HepG2 (cell line): ENCODE results near the gene SPSB2. TPM values are rescaled to one million over a fixed set of nuclear protein-coding genes. Genes with fewer than 3 reads are reported as not detected.

Source experiments
- BCL6 ChIP-seq: IDR thresholded peaks from 2 replicates; pipeline ENCODE4 v1.6.1; 2016; ENCODE audit warnings: missing genetic modification reagents, missing compliant biosample characterization
- BRCA1 ChIP-seq: sonication (generic); formaldehyde crosslinking; IDR thresholded peaks from 2 replicates; pipeline ENCODE4 v1.4.0; 2020; ENCODE audit warnings: missing genetic modification reagents
- CEBPG ChIP-seq: IDR thresholded peaks from 2 replicates; pipeline ENCODE4 v1.6.1; 2016
- HOXD1 ChIP-seq: sonication (generic); formaldehyde crosslinking; IDR thresholded peaks from 2 replicates; pipeline ENCODE4 v1.5.0; 2020; ENCODE audit warnings: missing genetic modification reagents
- JUNB ChIP-seq: sonication (generic); formaldehyde crosslinking; IDR thresholded peaks from 2 replicates; pipeline ENCODE4 v1.8.0; 2022; ENCODE audit warnings: missing genetic modification reagents, mild to moderate bottlenecking, borderline replicate concordance
- NFRKB ChIP-seq: fragments of 450-650 bp; IDR thresholded peaks from 2 replicates; pipeline ENCODE4 v1.6.1; 2017
- NKX3-1 ChIP-seq: sonication (generic); formaldehyde crosslinking; IDR thresholded peaks from 2 replicates; pipeline ENCODE4 v1.5.0; 2020; ENCODE audit warnings: missing genetic modification reagents
- PAF1 ChIP-seq: IDR thresholded peaks from 2 replicates; pipeline ENCODE4 v1.6.1; 2016; ENCODE audit warnings: missing genetic modification reagents, missing compliant biosample characterization
- RARG ChIP-seq: sonication (generic); formaldehyde crosslinking; IDR thresholded peaks from 2 replicates; pipeline ENCODE4 v1.4.0; 2020; ENCODE audit warnings: low read depth, mild to moderate bottlenecking, missing genetic modification reagents
- TBP ChIP-seq: sonication (generic); formaldehyde crosslinking; IDR thresholded peaks from 2 replicates; pipeline ENCODE4 v1.5.0; 2020; ENCODE audit warnings: missing genetic modification reagents
- ZFP41 ChIP-seq: sonication (generic); formaldehyde crosslinking; IDR thresholded peaks from 2 replicates; pipeline ENCODE4 v1.4.0; 2020; ENCODE audit warnings: mild to moderate bottlenecking, missing genetic modification reagents, borderline replicate concordance
- ZNF3 ChIP-seq: IDR thresholded peaks from 2 replicates; pipeline ENCODE4 v1.7.0; 2017; ENCODE audit warnings: inconsistent platforms
- ZNF329 ChIP-seq: sonication (generic); formaldehyde crosslinking; IDR thresholded peaks from 2 replicates; pipeline ENCODE4 v1.9.0; 2021; ENCODE audit warnings: low read depth, mild to moderate bottlenecking, missing genetic modification reagents
- ZNF331 ChIP-seq: sonication (generic); formaldehyde crosslinking; IDR thresholded peaks from 2 replicates; pipeline ENCODE4 v1.4.0; 2020; ENCODE audit warnings: missing genetic modification reagents
- ZNF382 ChIP-seq: sonication (generic); formaldehyde crosslinking; IDR thresholded peaks from 2 replicates; pipeline ENCODE4 v1.5.0; 2020; ENCODE audit warnings: missing genetic modification reagents, mild to moderate bottlenecking, borderline replicate concordance
- ZNF460 ChIP-seq: sonication (generic); formaldehyde crosslinking; IDR thresholded peaks from 2 replicates; pipeline ENCODE4 v1.5.1; 2020; ENCODE audit warnings: missing genetic modification reagents, mild to moderate bottlenecking, borderline replicate concordance
- ZNF616 ChIP-seq: sonication (generic); formaldehyde crosslinking; IDR thresholded peaks from 2 replicates; pipeline ENCODE4 v1.5.0; 2020; ENCODE audit warnings: low read depth, mild to moderate bottlenecking, missing genetic modification reagents
- polyA plus RNA-seq, 8 experiments: library from polyadenylated mRNA; depleted of rRNA in 3 of 8; stranded (reverse) in 7 of 8; unstranded in 1 of 8; fragments of >200 nt; fragmentation: Illumina TruSeq in 4 of 8; extraction: Trizol in 4 of 8; gene quantifications; 2 replicates each; pipeline versions ENCODE4 v1.2.1 to v1.2.3, GENCODE V29; 2011 to 2016; ENCODE audit warnings: low read depth in 4 of 8, missing spikeins in 1 of 8, mixed read lengths in 1 of 8; ENCODE audit not compliant: insufficient read depth in 1 of 8
- total RNA-seq, 5 experiments: library from RNA; depleted of rRNA; stranded (reverse); fragments of >200 nt; fragmentation: Illumina TruSeq; extraction: Trizol; gene quantifications; 2 replicates each; pipeline ENCODE4 v1.2.3, GENCODE V29; 2016; ENCODE audit warnings: low read depth in 1 of 5
- TF ChIP-seq, protein P1 (sequence below): sonication (generic); formaldehyde crosslinking; IDR thresholded peaks from 2 replicates; pipeline ENCODE4 v1.5.0; 2020; ENCODE audit warnings: mild to moderate bottlenecking, missing genetic modification reagents
- TF ChIP-seq, protein P2 (sequence below): sonication (generic); formaldehyde crosslinking; IDR thresholded peaks from 2 replicates; pipeline ENCODE4 v1.5.1; 2020; ENCODE audit warnings: mild to moderate bottlenecking, missing genetic modification reagents, borderline replicate concordance
- TF ChIP-seq, protein P3 (sequence below): sonication (generic); formaldehyde crosslinking; IDR thresholded peaks from 2 replicates; pipeline ENCODE4 v1.4.0; 2020; ENCODE audit warnings: mild to moderate bottlenecking, missing genetic modification reagents
- TF ChIP-seq, protein P4 (sequence below): sonication (generic); formaldehyde crosslinking; IDR thresholded peaks from 2 replicates; pipeline ENCODE4 v1.5.0; 2020; ENCODE audit warnings: missing genetic modification reagents
- TF ChIP-seq, protein P5 (sequence below): sonication (generic); formaldehyde crosslinking; IDR thresholded peaks from 2 replicates; pipeline ENCODE4 v1.4.0; 2020; ENCODE audit warnings: missing genetic modification reagents
- TF ChIP-seq, protein P6 (sequence below): sonication (generic); formaldehyde crosslinking; IDR thresholded peaks from 2 replicates; pipeline ENCODE4 v1.5.1; 2020; ENCODE audit warnings: missing genetic modification reagents, mild to moderate bottlenecking, borderline replicate concordance

The SPSB2 gene
- total and polyA plus RNA-seq, 2 of the 13 experiments (the other 11 are each of a cell fraction or from before 2014, with no cell fraction given): 2.0 to 6.2 TPM

DNA sequence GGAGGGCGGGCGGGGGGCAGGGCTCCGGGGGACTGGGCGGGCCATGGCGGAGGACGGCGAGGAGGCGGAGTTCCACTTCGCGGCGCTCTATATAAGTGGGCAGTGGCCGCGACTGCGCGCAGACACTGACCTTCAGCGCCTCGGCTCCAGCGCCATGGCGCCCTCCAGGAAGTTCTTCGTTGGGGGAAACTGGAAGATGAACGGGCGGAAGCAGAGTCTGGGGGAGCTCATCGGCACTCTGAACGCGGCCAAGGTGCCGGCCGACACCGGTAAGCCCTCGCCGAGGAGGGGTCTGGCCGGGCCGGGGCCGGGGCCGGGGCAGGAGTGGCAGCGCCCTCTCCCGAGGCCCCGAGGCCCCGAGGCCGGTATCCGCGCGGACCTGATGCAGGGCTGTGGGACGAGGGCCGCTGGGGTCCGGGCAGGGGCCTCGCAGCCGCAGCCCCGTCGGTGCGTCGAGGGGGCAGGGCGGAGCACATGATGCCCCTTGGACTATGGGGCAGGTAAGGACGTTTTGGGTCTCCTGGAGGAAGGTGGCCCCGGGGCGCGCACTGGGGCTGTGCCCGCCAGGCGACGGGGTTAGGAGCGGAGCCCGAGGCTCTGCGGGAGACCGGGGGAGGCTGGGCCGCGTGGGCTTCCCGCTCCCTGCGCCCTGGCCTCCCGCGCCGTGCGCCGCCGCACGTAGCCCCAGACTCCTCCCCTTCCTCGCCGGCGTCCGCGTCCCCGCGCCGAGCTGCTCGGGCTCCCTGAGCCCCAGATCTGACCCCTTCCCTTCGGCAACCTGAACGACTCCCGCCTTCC lies 5.5 kb downstream of the SPSB2 start, which contains the start of gene TPI1 (continued):
- TF ChIP-seq, protein P1, sequence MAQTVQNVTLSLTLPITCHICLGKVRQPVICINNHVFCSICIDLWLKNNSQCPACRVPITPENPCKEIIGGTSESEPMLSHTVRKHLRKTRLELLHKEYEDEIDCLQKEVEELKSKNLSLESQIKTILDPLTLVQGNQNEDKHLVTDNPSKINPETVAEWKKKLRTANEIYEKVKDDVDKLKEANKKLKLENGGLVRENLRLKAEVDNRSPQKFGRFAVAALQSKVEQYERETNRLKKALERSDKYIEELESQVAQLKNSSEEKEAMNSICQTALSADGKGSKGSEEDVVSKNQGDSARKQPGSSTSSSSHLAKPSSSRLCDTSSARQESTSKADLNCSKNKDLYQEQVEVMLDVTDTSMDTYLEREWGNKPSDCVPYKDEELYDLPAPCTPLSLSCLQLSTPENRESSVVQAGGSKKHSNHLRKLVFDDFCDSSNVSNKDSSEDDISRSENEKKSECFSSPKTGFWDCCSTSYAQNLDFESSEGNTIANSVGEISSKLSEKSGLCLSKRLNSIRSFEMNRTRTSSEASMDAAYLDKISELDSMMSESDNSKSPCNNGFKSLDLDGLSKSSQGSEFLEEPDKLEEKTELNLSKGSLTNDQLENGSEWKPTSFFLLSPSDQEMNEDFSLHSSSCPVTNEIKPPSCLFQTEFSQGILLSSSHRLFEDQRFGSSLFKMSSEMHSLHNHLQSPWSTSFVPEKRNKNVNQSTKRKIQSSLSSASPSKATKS (CRISPR knock-in tag): no peak
- TF ChIP-seq PAF1 (CRISPR knock-in tag) (no peak), ZNF329 (CRISPR knock-in tag) (0 out of 2 replicates have a peak, but pooled peaks have one; percentile 30), HOXD1 (CRISPR knock-in tag) (peak; percentile 64; the same call in 1 of the 2 replicates), ZNF331 (CRISPR knock-in tag) (no peak; the same call in 1 of the 2 replicates), NFRKB (no peak), ZFP41 (CRISPR knock-in tag) (no peak), BRCA1 (CRISPR knock-in tag) (no peak; the same call in 1 of the 2 replicates), RARG (no peak), NKX3-1 (CRISPR knock-in tag) (0 out of 2 replicates have a peak, but pooled peaks have one; percentile 31), CEBPG (CRISPR knock-in tag) (no peak), ZNF3 (CRISPR knock-in tag) (no peak), ZNF382 (CRISPR knock-in tag) (no peak), TBP (CRISPR knock-in tag) (no peak), ZNF460 (CRISPR knock-in tag) (no peak), BCL6 (CRISPR knock-in tag) (0 out of 2 replicates have a peak, but pooled peaks have one; percentile 11), ZNF616 (CRISPR knock-in tag) (0 out of 2 replicates have a peak, but pooled peaks have one; percentile 60), JUNB (CRISPR knock-in tag) (0 out of 2 replicates have a peak, but pooled peaks have one; percentile 61)
- TF ChIP-seq, protein P2, sequence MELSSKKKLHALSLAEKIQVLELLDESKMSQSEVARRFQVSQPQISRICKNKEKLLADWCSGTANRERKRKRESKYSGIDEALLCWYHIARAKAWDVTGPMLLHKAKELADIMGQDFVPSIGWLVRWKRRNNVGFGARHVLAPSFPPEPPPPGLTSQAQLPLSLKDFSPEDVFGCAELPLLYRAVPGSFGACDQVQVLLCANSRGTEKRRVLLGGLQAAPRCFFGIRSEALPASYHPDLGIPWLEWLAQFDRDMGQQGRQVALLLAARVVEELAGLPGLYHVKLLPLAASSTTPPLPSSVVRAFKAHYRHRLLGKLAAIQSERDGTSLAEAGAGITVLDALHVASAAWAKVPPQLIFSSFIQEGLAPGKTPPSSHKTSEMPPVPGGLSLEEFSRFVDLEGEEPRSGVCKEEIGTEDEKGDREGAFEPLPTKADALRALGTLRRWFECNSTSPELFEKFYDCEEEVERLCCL (CRISPR knock-in tag): no peak
- TF ChIP-seq, protein P3, sequence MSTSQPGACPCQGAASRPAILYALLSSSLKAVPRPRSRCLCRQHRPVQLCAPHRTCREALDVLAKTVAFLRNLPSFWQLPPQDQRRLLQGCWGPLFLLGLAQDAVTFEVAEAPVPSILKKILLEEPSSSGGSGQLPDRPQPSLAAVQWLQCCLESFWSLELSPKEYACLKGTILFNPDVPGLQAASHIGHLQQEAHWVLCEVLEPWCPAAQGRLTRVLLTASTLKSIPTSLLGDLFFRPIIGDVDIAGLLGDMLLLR (CRISPR knock-in tag): peak; percentile 36
- TF ChIP-seq, protein P4, sequence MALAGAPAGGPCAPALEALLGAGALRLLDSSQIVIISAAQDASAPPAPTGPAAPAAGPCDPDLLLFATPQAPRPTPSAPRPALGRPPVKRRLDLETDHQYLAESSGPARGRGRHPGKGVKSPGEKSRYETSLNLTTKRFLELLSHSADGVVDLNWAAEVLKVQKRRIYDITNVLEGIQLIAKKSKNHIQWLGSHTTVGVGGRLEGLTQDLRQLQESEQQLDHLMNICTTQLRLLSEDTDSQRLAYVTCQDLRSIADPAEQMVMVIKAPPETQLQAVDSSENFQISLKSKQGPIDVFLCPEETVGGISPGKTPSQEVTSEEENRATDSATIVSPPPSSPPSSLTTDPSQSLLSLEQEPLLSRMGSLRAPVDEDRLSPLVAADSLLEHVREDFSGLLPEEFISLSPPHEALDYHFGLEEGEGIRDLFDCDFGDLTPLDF (CRISPR knock-in tag): no peak
- TF ChIP-seq, protein P5, sequence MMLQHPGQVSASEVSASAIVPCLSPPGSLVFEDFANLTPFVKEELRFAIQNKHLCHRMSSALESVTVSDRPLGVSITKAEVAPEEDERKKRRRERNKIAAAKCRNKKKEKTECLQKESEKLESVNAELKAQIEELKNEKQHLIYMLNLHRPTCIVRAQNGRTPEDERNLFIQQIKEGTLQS (CRISPR knock-in tag): no peak; the same call in 1 of the 2 replicates
- TF ChIP-seq, protein P6, sequence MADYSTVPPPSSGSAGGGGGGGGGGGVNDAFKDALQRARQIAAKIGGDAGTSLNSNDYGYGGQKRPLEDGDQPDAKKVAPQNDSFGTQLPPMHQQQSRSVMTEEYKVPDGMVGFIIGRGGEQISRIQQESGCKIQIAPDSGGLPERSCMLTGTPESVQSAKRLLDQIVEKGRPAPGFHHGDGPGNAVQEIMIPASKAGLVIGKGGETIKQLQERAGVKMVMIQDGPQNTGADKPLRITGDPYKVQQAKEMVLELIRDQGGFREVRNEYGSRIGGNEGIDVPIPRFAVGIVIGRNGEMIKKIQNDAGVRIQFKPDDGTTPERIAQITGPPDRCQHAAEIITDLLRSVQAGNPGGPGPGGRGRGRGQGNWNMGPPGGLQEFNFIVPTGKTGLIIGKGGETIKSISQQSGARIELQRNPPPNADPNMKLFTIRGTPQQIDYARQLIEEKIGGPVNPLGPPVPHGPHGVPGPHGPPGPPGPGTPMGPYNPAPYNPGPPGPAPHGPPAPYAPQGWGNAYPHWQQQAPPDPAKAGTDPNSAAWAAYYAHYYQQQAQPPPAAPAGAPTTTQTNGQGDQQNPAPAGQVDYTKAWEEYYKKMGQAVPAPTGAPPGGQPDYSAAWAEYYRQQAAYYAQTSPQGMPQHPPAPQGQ (CRISPR knock-in tag): peak; percentile 44; the same call in 1 of the 2 replicates
